GM23338 (cell line): ENCODE data around the gene ICAM4. TPM values are rescaled to one million over a fixed set of nuclear protein-coding genes. Genes with fewer than 3 reads are reported as not detected.

Experiments used
- ATAC-seq: fragments of 200-7000 bp; cut with Tn5 transposase; 3 replicates; pipeline ENCODE4 v1.9.1; 2020
- DNase-seq: peaks from one replicate; pipeline ENCODE4 v3.0.0-alpha.2; 2015; ENCODE audit warnings: low spot score
- H2AFZ ChIP-seq: fragments of 200-600 bp; sonication (generic); 2 replicates; pipeline ENCODE4 v1.8.0; 2016; ENCODE audit warnings: antibody characterized with exemption, mild to moderate bottlenecking, moderate library complexity
- H3F3A ChIP-seq: fragments of 200-600 bp; sonication (generic); replicated peaks from 2 replicates; pipeline ENCODE4 v1.8.0; 2017; ENCODE audit warnings: antibody characterized with exemption, mixed run types, low read depth
- H3K27ac ChIP-seq: fragments of 200-600 bp; sonication (generic); 2 replicates; pipeline ENCODE4 v1.6.1; 2016; ENCODE audit warnings: low read depth
- H3K27me3 ChIP-seq: fragments of 200-600 bp; sonication (generic); 2 replicates; pipeline ENCODE4 v1.8.0; 2016; ENCODE audit warnings: mild to moderate bottlenecking, mixed run types, moderate library complexity; ENCODE audit not compliant: insufficient read depth
- H3K36me3 ChIP-seq: fragments of 200-600 bp; sonication (generic); 2 replicates; pipeline ENCODE4 v1.8.0; 2016; ENCODE audit warnings: mild to moderate bottlenecking; ENCODE audit not compliant: insufficient read depth
- H3K4me1 ChIP-seq: fragments of 200-600 bp; sonication (generic); 2 replicates; pipeline ENCODE4 v1.8.0; 2016; ENCODE audit warnings: mild to moderate bottlenecking, moderate library complexity; ENCODE audit not compliant: insufficient read depth
- H3K4me2 ChIP-seq: fragments of 200-600 bp; sonication (generic); 2 replicates; pipeline ENCODE4 v1.7.1; 2017; ENCODE audit warnings: mixed run types
- H3K4me3 ChIP-seq: fragments of 200-600 bp; sonication (generic); 2 replicates; pipeline ENCODE4 v1.6.1; 2016; ENCODE audit warnings: mixed run types
- H3K79me2 ChIP-seq: fragments of 200-600 bp; sonication (generic); replicated peaks from 2 replicates; pipeline ENCODE4 v1.8.0; 2017; ENCODE audit warnings: mild to moderate bottlenecking; ENCODE audit not compliant: insufficient read depth
- H3K9me2 ChIP-seq: fragments of 200-600 bp; sonication (generic); 2 replicates; pipeline ENCODE4 v1.8.0; 2017; ENCODE audit not compliant: insufficient read depth
- H4K20me1 ChIP-seq: fragments of 200-600 bp; sonication (generic); replicated peaks from 2 replicates; pipeline ENCODE4 v1.8.0; 2017; ENCODE audit warnings: mild to moderate bottlenecking; ENCODE audit not compliant: insufficient read depth
- H3K27ac Mint-ChIP-seq: 2 replicates; pipeline ENCODE4 v1.8.0; 2020; ENCODE audit warnings: inconsistent platforms, mild to moderate bottlenecking, moderate library complexity, mixed read lengths
- H3K27me3 Mint-ChIP-seq: 3 replicates; pipeline ENCODE4 v1.8.0; 2022; ENCODE audit warnings: low read depth, mild to moderate bottlenecking, moderate library complexity, mixed read lengths, inconsistent platforms; ENCODE audit not compliant: insufficient read depth, poor library complexity
- H3K36me3 Mint-ChIP-seq: 3 replicates; pipeline ENCODE4 v1.8.0; 2021; ENCODE audit warnings: low read depth, mild to moderate bottlenecking, inconsistent platforms, moderate library complexity, mixed read lengths
- H3K4me1 Mint-ChIP-seq: 3 replicates; pipeline ENCODE4 v1.8.0; 2020; ENCODE audit warnings: mild to moderate bottlenecking, inconsistent platforms, mixed read lengths
- H3K4me3 Mint-ChIP-seq: 3 replicates; pipeline ENCODE4 v1.8.0; 2021; ENCODE audit warnings: moderate library complexity, mild to moderate bottlenecking, inconsistent platforms, mixed read lengths
- H3K9me3 Mint-ChIP-seq: 3 replicates; pipeline ENCODE4 v1.8.0; 2020; ENCODE audit warnings: moderate library complexity, mild to moderate bottlenecking, inconsistent platforms, mixed read lengths
- CTCF ChIP-seq, 2 experiments: fragments of 200-600 bp in 1 of 2; sonication (generic) in 1 of 2; conservative IDR thresholded peaks; 2 replicates each; pipeline versions ENCODE4 v1.5.1 to v1.6.1; 2016 to 2017; ENCODE audit warnings: antibody characterized with exemption in 2 of 2, low read depth in 2 of 2, mild to moderate bottlenecking in 2 of 2, moderate library complexity in 1 of 2
- EZH2 ChIP-seq: fragments of 200-600 bp; sonication (generic); IDR thresholded peaks from one replicate; pipeline ENCODE4 v1.8.0; 2017; ENCODE audit warnings: antibody characterized with exemption, mild to moderate bottlenecking, low read depth; ENCODE audit not compliant: unreplicated experiment
- EZH2phosphoT487 ChIP-seq: fragments of 200-600 bp; sonication (generic); IDR thresholded peaks from one replicate; pipeline ENCODE4 v1.8.1; 2018; ENCODE audit warnings: antibody characterized with exemption; ENCODE audit not compliant: unreplicated experiment
- ZNF331 ChIP-seq: fragments of 250-450 bp; sonication (Bioruptor Pico); IDR thresholded peaks from 2 replicates; pipeline ENCODE4 v1.5.0; 2020; ENCODE audit warnings: low read depth, mild to moderate bottlenecking, moderate library complexity
- ZNF462 ChIP-seq: fragments of 250-450 bp; sonication (Bioruptor Pico); IDR thresholded peaks from 2 replicates; pipeline ENCODE4 v1.5.0; 2020; ENCODE audit warnings: mild to moderate bottlenecking, moderate library complexity
- polyA plus RNA-seq: library from polyadenylated mRNA; unstranded; fragments of >200 nt; fragmentation: Nextera tagmentation; extraction: Ambion mirVana; gene quantifications from 2 replicates; pipeline ENCODE4 v1.2.1, GENCODE V29; 2016
- total RNA-seq: library from RNA; depleted of rRNA; stranded (reverse); fragments of >200 nt; shearing (Covaris generic); gene quantifications from 2 replicates; pipeline ENCODE4 v1.2.3, GENCODE V29; 2014

Gene ICAM4
- total and polyA plus RNA-seq, 2 experiments from 2014 or later: 0.81 to 1.0 TPM

- TF ChIP-seq CTCF (conservative IDR thresholded peaks at IDR 0.05; ENCODE audit: low read depth in 2 of 2) (no peak), ZNF331 (CRISPR knock-in tag) (no peak), ZNF462 (CRISPR knock-in tag) (no peak), EZH2 (no peak)
Observed at GRCh38 chr19:10299545-10300458, 13.0 kb downstream of the ICAM4 start (continued).

GRCh38 chr19:10305139-10305806 is 18.5 kb downstream of the ICAM4 start:
- Histone ChIP-seq H3K4me3 (no peak overlapping the region), H4K20me1 (no peaks in the 10 kb centered on the region), H3K79me2 (no peaks in the 10 kb centered on the region), H3K9me2 (no peaks in the 10 kb centered on the region), H3F3A (no peaks in the 10 kb centered on the region), H3K27ac (no peak overlapping the region), H3K27me3 (no peaks in the 10 kb centered on the region), H3K4me2 (no peak overlapping the region), H3K4me1 (no peaks in the 10 kb centered on the region), H2AFZ (no peak overlapping the region), H3K36me3 (no peaks in the 10 kb centered on the region)
- DNase-seq (no peak), ATAC-seq (no peak)
- H3K4me1 Mint-ChIP-seq: no peaks in the 10 kb centered on the region
- H3K9me3 Mint-ChIP-seq: no peaks in the 10 kb centered on the region
- H3K4me3 Mint-ChIP-seq: no peak overlapping the region
- H3K27me3 Mint-ChIP-seq: peaks cover 23% of the 10 kb centered on the region
- H3K27ac Mint-ChIP-seq: no peak overlapping the region
- no peaks in the 10 kb centered on the region for H3K36me3 Mint-ChIP-seq
- TF ChIP-seq EZH2phosphoT487 (no peak), EZH2 (no peak)
